HG03097 (cell line): ENCODE measurements around the gene SLFNL1.

Source experiments
- ATAC-seq: cut with Tn5 transposase; IDR thresholded peaks from one replicate; pipeline ENCODE4 v1.9.1; 2021; ENCODE audit not compliant: unreplicated experiment, low FRiP score

Gene SLFNL1

GRCh38 chr1:40987439-40988276 lies 33.9 kb downstream of the SLFNL1 start:
- no peak for ATAC-seq

- no peak for ATAC-seq
These were observed 34.6 kb downstream of the SLFNL1 start for GRCh38 chr1:40986956-40987355.

- no peak for ATAC-seq
These were observed 35.2 kb downstream of the SLFNL1 start for GRCh38 chr1:40986328-40986783.

- no peak for ATAC-seq
These were observed 35.6 kb downstream of the SLFNL1 start for GRCh38 chr1:40985875-40986274.

- no peak for ATAC-seq
These were observed 36.4 kb downstream of the SLFNL1 start for GRCh38 chr1:40985161-40985560.

GRCh38 chr1:40984531-40984930 lies 37.0 kb downstream of the SLFNL1 start:
- ATAC-seq = no peak

GRCh38 chr1:40984066-40984465 lies 37.5 kb downstream of the SLFNL1 start:
- ATAC-seq = no peak

- ATAC-seq = no peak
These were observed 38.2 kb downstream of the SLFNL1 start for GRCh38 chr1:40983286-40983685.

GRCh38 chr1:40982721-40983120 lies 38.8 kb downstream of the SLFNL1 start:
- no peak for ATAC-seq

- ATAC-seq = no peak
These were observed 39.7 kb downstream of the SLFNL1 start for GRCh38 chr1:40981691-40982448.

- ATAC-seq = no peak
These were observed 40.9 kb downstream of the SLFNL1 start for GRCh38 chr1:40980453-40981121.

- ATAC-seq = peak; percentile 16
These were observed 41.5 kb downstream of the SLFNL1 start for GRCh38 chr1:40980068-40980452.

- peak; percentile 85 for ATAC-seq
These were observed 42.1 kb downstream of the SLFNL1 start, which contains the start of gene CTPS1 for GRCh38 chr1:40979241-40980067. TSS of gene CTPS1 (plus strand) at chr1:40979696. CDS start at chr1:40983291, 3,595 bp downstream.

- ATAC-seq = no peak
These were observed 42.7 kb downstream of the SLFNL1 start for GRCh38 chr1:40978886-40979240.

- no peak for ATAC-seq
These were observed 43.8 kb downstream of the SLFNL1 start for GRCh38 chr1:40977716-40978115.

- ATAC-seq = no peak
These were observed 44.4 kb downstream of the SLFNL1 start for GRCh38 chr1:40976952-40977690.

- no peak for ATAC-seq
These were observed 46.6 kb downstream of the SLFNL1 start for GRCh38 chr1:40974945-40975344.

GRCh38 chr1:40973912-40974311 lies 47.6 kb downstream of the SLFNL1 start:
- no peak for ATAC-seq

GRCh38 chr1:40971966-40972365 lies 49.6 kb downstream of the SLFNL1 start:
- ATAC-seq = no peak

- no peak for ATAC-seq
These were observed 52.1 kb downstream of the SLFNL1 start for GRCh38 chr1:40969445-40969844.
